Measurements from ENCODE around the gene TOR4A.

Gene TOR4A

DNA sequence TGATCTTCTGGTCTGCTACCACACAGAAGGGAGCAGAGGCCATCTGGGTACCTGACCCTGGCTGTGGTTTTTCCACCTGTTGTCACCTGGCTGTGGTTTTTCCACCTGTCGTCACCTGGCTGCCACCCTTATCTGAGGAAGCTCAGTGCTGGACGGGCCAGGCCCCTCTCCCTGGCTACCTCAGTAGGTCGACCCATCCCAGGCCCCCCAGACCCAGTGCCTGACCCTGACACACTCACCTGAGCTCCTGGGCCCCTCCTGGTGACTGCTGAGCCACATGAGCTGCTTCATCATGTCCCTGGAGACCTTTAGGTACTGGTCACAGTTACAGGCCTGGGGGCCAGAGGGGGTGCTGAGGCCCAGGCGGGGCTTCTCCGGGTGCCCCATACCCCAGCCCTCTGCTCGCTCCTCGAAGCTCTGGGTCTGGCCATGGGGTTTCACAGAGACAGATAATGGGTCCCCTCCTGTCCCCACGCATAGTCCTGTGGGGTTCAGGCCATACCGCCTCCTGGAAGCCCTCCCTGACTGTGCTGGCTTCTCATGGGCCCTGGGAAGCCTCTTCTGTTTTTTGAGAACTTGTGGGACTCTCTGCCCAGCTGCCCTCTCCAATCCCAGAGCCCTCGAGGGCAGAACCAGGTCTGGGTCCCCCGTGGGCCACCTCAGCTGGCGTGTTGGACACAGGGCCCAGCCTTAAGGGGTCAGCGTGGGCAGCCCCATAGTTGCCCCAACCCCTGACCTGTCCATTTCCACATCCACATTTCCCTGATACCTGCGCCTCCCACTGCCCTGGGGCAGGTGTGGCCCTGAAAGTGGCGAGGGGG is 32.1 kb downstream of the TOR4A start:
- TF ChIP-seq, protein P1, sequence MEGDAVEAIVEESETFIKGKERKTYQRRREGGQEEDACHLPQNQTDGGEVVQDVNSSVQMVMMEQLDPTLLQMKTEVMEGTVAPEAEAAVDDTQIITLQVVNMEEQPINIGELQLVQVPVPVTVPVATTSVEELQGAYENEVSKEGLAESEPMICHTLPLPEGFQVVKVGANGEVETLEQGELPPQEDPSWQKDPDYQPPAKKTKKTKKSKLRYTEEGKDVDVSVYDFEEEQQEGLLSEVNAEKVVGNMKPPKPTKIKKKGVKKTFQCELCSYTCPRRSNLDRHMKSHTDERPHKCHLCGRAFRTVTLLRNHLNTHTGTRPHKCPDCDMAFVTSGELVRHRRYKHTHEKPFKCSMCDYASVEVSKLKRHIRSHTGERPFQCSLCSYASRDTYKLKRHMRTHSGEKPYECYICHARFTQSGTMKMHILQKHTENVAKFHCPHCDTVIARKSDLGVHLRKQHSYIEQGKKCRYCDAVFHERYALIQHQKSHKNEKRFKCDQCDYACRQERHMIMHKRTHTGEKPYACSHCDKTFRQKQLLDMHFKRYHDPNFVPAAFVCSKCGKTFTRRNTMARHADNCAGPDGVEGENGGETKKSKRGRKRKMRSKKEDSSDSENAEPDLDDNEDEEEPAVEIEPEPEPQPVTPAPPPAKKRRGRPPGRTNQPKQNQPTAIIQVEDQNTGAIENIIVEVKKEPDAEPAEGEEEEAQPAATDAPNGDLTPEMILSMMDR (conservative IDR thresholded peaks at IDR 0.05; ENCODE audit: low read length) = no peak
- no peak overlapping the region for H3K4me3 ChIP-seq (ENCODE audit: low read length)
- no peak for DNase-seq (ENCODE audit: low read depth)

DNA sequence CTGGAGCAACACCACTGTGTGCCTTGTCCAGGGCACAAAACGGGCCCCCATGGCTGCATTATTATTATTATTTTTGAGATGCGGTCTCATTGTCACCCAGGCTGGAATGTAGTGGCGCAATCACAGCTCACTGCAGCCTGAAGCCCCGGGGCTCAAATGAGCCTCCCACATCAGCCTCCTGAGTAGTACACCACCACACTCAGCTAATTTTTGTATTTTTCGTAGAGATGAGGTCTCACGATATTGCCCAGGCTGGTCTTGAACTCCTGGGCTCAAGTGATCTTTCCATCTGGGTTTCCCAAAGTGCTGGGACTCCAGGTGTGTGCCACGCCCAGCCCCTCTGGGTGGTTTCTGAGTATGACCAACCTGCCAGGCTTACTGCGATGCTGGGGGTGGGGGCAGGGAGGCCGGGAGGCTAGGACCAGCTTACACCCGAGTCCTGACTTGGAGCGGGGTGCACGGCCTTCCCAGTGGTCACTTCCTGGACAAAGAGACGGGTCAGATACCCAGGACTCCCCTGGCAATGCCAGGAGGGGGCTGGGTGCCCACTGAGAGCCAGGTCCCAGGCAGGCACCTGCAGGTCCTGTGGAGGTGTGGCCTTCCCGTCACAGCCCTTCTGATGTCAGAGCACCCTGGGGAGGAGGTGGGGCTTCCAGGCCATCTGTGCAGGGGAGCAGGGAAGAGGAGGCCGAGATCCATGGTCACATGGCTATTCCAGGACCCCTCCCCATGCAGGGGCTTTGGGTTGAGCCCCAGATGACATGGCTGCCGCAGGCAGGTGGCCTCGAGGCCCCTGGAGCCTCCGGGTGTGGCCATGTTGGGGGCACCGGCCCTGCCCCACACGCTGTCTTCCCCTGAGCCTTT is 32.9 kb downstream of the TOR4A start:
- TF ChIP-seq, protein P1 (conservative IDR thresholded peaks at IDR 0.05; ENCODE audit: low read length) = no peak
- DNase-seq (ENCODE audit: low read depth) = no peak
- no peak overlapping the region for H3K4me3 ChIP-seq (ENCODE audit: low read length)

DNA sequence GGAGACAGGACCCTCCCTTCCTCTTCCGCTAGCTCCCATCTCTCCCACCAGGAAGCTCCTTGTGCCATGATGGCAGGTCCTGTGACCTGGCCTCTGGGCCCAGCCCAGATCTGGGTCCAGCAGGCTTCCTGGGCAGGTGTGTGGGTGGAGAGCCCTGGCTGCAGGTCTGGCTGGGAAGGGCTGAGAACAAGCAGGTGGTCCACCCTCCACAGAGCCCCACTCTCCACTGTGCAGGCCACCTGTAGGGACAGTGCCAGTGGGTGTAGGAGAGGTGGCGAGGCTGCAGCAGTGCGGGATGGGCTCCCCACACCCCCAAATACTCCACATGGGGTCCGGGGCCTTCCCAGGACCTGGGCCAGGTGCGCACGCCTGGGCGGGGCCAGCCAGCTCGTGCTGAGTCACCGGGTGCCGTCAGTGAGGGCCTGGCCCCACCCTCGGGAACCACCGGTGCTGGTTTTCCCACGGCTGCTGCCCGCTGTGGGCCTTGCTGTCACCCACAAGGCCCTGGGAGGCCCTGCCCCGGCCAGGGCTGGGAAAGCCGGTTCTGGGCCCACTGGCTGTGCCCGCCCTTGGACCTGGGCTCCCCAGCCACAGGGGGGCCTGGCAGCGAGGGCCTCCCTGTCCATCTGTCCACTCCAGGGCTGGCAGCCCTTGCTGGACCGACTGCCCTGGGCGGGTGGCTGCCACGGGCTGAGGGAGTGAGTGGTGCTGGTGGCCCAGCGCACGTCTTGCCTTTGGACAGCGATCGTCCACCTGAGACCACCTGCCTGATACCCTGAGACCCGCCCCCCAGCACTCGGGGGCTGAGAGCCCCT is 33.9 kb downstream of the TOR4A start:
- TF ChIP-seq, protein P1 (conservative IDR thresholded peaks at IDR 0.05; ENCODE audit: low read length) = no peak
- DNase-seq (ENCODE audit: low read depth) = no peak
- no peak overlapping the region for H3K4me3 ChIP-seq (ENCODE audit: low read length)

DNA sequence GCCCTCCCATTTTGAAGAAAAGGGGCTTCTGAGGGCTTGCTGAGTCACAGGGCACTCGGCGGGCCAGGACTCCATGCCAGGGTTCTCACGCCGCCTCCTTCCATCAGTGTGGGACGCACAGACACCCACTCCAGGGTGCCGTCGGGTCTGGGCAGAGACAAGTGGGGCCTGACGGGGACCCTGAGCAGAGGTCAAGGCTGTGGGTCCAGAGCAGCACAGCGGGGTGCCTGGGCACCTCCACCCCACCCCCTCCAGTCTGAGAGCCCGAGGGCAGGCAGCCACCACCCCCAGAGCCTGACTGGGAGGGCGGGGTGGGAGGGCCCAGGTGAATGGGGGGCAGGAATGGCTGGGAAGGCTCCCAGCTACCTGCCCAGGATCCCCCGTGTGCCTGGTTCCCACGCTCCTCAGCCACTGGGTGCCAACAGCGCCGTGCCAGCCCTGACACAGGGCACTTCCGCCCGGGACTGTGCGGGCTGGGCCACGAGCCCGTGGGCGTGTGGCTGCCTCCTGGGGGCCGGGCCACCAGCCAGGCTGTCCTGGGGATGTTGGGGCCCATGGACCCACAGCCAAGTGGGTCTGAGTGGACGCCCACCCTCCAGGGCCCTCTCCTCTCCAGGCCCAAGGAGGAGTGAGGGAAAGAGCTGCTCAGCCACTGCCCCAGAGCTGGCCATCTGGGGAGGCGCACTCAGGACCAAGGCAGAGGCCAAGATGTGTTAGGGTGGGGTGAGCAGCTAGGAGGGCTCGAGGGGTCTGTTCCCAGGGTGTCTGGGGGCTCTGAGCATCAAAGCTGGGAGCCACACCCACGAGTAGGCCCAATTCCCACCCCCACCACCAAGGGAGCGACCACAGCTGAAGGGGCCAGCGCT is 34.7 kb downstream of the TOR4A start:
- DNase-seq (ENCODE audit: low read depth) = no peak
- TF ChIP-seq, protein P1 (conservative IDR thresholded peaks at IDR 0.05; ENCODE audit: low read length) = no peak
- no peak overlapping the region for H3K4me3 ChIP-seq (ENCODE audit: low read length)

DNA sequence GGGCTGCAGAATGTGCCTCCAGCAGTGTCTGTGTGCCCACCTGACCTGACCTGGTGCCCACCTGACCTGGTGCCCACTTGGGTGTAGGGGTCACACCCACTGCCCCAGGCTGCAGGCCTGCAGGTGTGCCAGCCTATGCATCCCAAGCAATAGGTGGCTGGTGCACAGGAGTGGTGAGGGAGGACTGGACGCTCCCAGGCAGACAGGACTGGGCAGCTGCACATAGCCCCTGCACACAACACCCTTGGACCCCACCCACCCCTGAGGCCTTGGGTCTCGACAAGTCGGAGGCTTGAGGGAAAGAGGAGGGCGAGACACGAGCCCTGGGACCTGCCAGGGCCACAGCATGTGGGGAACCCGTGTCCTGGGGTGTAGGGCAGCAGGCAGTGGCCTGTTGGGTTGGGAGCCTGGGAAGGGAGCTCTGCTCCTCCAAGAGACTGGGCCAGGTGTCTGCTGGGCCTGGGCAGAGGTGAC is 35.4 kb downstream of the TOR4A start:
- TF ChIP-seq, protein P1 (conservative IDR thresholded peaks at IDR 0.05; ENCODE audit: low read length) = no peak
- no peak overlapping the region for H3K4me3 ChIP-seq (ENCODE audit: low read length)
- no peak for DNase-seq (ENCODE audit: low read depth)

DNA sequence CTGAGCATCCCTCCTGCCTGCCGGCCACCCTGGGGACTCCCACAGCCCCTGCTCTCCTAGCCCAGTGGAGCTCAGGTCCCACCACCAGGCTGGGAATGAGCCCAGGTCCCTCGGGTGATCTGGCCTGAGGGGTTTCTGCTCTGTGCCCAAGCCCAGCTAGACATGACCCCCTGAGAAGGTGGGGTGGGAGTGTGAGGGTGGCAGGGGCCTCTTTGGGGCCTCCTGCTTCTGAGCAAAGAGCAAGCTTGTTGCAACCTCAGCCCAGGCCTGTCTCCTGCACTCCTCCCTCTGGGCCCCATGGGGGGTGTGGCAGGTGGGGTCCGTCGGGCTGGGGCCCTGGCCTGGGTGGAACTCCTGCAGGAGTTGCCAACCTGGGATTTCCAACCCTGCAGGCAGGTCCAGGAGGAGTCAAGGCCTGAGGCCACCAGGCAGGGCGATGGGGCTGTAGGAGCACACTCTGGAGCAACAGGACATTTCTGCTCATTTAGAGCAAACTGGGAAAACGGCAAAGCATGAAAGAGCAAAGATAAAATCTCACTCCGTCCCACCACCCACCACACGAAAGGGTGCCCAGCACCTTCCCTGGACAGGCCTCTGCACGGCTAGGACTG is 35.9 kb downstream of the TOR4A start:
- TF ChIP-seq, protein P1 (conservative IDR thresholded peaks at IDR 0.05; ENCODE audit: low read length) = no peak
- H3K4me3 ChIP-seq (ENCODE audit: low read length) = no peak overlapping the region
- DNase-seq (ENCODE audit: low read depth) = no peak
